D721Med (cell line): Measurements from ENCODE around the gene CNTN2.

Experiments used
- DNase-seq: peaks from one replicate; pipeline ENCODE4 v3.0.0; 2011; ENCODE audit warnings: low spot score; ENCODE audit not compliant: insufficient read length
- FAIRE-seq: peaks from 2 replicates; lab custom pipeline; 2011; peaks lifted over from hg19 to GRCh38; lab: Jason Lieb, UNC
- TF ChIP-seq, protein P1 (sequence below): IDR thresholded peaks from 2 replicates; pipeline ENCODE4 v1.5.1; 2012; ENCODE audit warnings: mild to moderate bottlenecking, control low read depth; ENCODE audit not compliant: insufficient read depth; ENCODE audit errors: missing control alignments

CNTN2 gene

DNA sequence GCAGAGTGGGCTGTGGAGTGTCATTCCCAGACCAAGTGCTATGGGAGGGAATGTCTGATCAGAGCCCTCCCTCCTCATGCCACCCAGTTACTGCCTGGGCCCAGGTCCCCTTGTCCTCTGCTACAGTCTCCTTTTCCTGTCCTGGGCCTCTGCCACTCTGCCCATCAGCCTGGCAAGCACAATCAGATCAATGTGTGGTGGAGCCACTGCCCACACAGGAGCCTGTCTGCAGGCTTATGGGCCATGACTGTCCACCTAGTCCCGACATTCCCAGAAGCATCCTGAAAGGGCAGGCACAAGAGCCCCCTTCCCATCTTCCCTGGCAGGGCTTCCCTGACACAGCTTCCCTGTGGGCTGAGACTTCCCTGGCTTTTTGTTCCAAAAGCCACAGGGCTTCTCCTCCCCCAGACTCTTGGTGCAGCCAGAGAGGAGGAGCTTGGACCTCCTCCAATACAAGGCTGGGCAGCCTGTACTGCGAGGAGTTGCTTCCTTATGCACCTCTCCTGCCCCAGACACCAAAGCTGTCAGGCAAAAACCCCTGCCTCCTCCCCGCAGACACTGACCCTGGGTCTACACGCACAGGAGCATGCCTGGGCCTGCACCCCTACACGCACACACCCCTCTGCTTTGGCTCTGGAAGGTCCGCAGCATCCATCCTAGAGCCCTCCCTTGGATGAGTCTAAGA is 29.2 kb upstream of the CNTN2 start:
- no peak for DNase-seq
- FAIRE-seq, result no peak
- TF ChIP-seq, protein P1, sequence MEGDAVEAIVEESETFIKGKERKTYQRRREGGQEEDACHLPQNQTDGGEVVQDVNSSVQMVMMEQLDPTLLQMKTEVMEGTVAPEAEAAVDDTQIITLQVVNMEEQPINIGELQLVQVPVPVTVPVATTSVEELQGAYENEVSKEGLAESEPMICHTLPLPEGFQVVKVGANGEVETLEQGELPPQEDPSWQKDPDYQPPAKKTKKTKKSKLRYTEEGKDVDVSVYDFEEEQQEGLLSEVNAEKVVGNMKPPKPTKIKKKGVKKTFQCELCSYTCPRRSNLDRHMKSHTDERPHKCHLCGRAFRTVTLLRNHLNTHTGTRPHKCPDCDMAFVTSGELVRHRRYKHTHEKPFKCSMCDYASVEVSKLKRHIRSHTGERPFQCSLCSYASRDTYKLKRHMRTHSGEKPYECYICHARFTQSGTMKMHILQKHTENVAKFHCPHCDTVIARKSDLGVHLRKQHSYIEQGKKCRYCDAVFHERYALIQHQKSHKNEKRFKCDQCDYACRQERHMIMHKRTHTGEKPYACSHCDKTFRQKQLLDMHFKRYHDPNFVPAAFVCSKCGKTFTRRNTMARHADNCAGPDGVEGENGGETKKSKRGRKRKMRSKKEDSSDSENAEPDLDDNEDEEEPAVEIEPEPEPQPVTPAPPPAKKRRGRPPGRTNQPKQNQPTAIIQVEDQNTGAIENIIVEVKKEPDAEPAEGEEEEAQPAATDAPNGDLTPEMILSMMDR, result no peak

GRCh38 chr1:205014783-205015182 is 28.2 kb upstream of the CNTN2 start:
- FAIRE-seq, result no peak
- no peak for DNase-seq
- TF ChIP-seq, protein P1, result no peak

DNA sequence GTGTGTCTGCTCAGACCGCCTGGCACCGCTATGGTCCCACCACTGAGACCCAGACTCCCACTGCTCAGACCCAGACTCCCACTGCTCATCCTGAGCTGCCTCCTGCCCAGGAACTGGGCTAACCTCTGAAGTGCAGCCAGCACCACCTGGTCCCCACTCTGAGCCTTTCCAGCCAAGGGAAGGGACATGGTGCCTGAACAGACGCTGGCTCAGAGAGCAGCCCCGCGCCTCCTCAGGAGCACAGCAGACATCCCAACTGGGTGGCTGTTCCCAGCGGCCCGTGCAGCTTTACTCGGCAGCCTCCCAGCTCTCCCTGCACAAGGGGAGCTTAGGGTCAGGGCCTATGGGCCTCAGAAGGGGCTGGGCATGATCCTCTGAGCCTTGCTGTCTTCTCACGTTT is 27.8 kb upstream of the CNTN2 start:
- FAIRE-seq, result no peak
- TF ChIP-seq, protein P1, result no peak
- no peak for DNase-seq

DNA sequence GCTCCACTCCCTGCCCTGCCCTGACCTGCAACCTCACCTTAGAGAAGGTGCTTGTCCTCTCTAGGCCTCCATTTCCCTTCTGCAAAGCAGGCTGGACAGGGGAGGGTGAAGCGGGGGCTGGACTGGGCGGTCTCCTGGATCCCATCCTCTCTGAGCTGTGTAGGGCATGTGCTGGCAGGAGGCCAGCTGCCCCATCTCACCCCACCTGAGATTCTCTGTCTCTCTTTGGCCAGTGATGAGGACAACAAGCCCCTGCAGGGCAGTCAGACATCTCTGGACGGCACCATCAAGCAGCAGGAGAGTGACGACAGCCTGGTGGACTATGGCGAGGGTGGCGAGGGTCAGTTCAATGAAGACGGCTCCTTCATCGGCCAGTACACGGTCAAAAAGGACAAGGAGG is 26.9 kb upstream of the CNTN2 start:
- FAIRE-seq (no peak), DNase-seq (no peak)
- TF ChIP-seq, protein P1, result no peak

- TF ChIP-seq, protein P1, result no peak
- FAIRE-seq, result no peak
- no peak for DNase-seq
Measured at GRCh38 chr1:205016584-205016983, 26.4 kb upstream of the CNTN2 start.

DNA sequence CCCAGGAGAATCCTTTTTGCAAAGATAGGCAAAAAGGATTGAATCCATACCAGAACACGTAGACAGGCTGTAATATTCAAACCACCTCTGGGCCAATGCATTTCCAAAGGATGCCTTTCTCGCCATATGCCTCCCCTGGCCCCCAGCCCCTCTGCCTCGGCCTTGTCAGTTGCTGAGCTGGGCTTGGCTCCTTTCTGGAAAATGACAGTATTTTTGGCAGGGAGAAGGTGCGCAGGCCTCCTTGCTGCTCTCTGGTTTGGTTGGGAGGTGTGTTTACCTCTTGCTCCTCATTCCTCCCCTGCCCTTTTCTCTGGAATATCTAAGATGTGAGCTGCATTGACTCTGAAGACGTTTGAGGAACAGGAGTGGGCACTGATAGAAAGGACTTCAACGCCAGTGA is 26.0 kb upstream of the CNTN2 start:
- TF ChIP-seq, protein P1, result no peak
- DNase-seq, result no peak
- FAIRE-seq, result no peak

DNA sequence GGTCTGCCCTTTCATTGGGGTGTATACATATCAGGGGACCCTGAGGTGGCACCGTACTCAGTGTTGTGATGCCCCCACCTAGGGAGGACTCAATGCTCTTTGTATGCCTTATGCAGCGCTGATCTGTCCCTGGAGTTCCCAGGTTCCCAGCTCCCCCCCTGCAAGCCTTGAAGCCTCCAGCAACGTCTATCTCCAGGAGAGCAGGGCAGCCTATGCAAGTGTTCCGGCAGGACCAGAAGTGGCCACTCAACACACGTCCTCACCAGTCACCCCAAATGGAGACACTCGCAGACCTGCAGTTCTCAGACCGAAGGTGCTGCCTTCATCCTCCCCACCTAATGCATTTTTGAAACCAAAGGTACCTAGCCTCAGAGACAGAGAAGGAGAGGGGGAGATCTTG is 25.2 kb upstream of the CNTN2 start:
- TF ChIP-seq, protein P1, result no peak
- no peak for FAIRE-seq
- no peak for DNase-seq
